Lower leg skin (tissue), 4 donors: Measurements from ENCODE around the gene MISP. TPM values are rescaled to one million over a fixed set of nuclear protein-coding genes. Genes with fewer than 3 reads are reported as not detected.
A peak's percentile ranks its signal among the peaks of the same experiment; 100 is the strongest.

Source experiments
- DNase-seq, 2 donors: peaks; one replicate each; pipeline ENCODE4 v3.0.0-alpha.2; 2019; ENCODE audit warnings: low spot score in 2 of 2
- H3K4me3 ChIP-seq: fragments of 200-600 bp; sonication (generic); 2 replicates; pipeline ENCODE4 v1.5.1; 2017; ENCODE audit warnings: mild to moderate bottlenecking, low read depth; ENCODE audit not compliant: poor library complexity, severe bottlenecking
- POLR2A ChIP-seq, 2 donors: fragments of 450-650 bp; IDR thresholded peaks; one replicate each; pipeline ENCODE4 v1.6.1; 2016 to 2017; ENCODE audit warnings: antibody characterized with exemption in 2 of 2, mild to moderate bottlenecking in 1 of 2, moderate library complexity in 1 of 2
- WGBS, 2 donors: methylation state at CpG; one replicate each; pipeline ENCODE4 v1.1.5; 2018; 5-methylcytosine and 5-hydroxymethylcytosine counted together
- intact Hi-C: fragments of 100-400 bp; cut with DNase I; formaldehyde crosslinking; loops from one replicate; pipeline ENCODE4 v1.15.0; 2023; ENCODE audit warnings: low total_unique reads
- total RNA-seq, 4 donors: library from RNA; depleted of rRNA; stranded (reverse); fragments of >200 nt; gene quantifications; one replicate each; pipeline ENCODE4 v1.1.0, GENCODE V29; 2016
- TF ChIP-seq, protein P1 (sequence below), 3 donors: fragments of 450-650 bp; IDR thresholded peaks; one replicate each; pipeline ENCODE4 v1.5.1; 2016; ENCODE audit warnings: antibody characterized with exemption in 3 of 3, mild to moderate bottlenecking in 3 of 3, moderate library complexity in 2 of 3

MISP gene
- total RNA-seq, 4 donors from 2014 or later, result 0.08 to 2.8 (median 0.92) TPM

DNA sequence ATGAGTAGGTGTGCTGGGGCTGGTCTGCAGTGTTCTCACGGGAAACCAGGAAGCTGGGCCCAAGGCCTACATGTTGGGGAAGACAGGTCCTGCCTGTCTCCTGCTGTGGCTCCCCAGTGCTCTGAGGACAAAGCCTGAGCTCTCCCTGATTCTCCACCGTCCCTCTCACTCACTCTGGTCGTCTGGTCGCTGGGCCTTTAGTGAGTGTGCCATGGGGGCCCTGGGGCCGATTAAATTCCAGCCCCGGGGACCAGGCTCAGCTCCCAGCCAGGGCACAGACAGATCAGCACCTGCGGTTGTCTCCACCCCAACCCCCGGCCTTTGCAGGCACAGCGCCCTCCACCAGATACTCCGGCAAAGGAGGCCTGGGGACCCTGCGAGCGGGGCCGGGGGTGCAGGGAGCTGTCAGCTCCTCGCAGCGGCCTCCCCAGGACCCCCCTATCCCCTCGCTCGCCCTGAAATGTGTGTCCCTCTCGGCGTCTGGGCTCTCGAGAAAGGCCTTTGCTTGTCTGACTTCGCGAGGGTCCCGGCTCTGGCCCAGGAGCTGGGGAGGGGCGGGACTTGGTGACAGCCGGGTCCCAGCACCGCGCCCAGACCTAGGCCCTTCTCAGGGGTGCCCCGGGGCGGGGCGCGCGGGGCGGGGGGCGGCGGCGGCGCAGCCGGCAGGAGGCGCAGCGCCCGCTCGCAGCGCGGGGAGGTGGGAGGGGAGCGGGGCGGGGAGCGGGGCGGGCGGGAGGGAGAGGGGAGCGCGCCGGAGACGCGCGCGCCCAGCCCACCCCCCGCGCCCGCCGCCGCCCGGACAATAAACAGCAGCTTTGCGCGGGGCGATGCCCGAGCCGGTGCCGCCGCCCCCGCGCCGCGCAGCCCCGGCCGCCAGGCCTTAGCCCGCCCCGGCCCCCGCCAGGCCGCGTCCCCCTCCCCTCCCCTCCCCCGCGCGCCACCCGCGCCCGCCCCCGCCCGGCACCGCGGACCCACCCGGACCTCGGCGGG is 42.5 kb upstream of the MISP start, which contains the start of gene PALM:
TSS of gene PALM (plus strand) at position 782 of the 990 bp plus-strand sequence. CDS start 212 bp downstream, outside the sequence.
- WGBS, 2 donors, result 15 to 34% methylated on average over 8 to 25 of the region's 93 CpGs
- TF ChIP-seq, protein P1, sequence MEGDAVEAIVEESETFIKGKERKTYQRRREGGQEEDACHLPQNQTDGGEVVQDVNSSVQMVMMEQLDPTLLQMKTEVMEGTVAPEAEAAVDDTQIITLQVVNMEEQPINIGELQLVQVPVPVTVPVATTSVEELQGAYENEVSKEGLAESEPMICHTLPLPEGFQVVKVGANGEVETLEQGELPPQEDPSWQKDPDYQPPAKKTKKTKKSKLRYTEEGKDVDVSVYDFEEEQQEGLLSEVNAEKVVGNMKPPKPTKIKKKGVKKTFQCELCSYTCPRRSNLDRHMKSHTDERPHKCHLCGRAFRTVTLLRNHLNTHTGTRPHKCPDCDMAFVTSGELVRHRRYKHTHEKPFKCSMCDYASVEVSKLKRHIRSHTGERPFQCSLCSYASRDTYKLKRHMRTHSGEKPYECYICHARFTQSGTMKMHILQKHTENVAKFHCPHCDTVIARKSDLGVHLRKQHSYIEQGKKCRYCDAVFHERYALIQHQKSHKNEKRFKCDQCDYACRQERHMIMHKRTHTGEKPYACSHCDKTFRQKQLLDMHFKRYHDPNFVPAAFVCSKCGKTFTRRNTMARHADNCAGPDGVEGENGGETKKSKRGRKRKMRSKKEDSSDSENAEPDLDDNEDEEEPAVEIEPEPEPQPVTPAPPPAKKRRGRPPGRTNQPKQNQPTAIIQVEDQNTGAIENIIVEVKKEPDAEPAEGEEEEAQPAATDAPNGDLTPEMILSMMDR (IDR thresholded peaks at IDR 0.05), result no peak
- TF ChIP-seq POLR2A (IDR thresholded peaks at IDR 0.05), result no peak
- intact Hi-C loops, result no loop called here
- peak within 1 kb of the TSS; percentile 46 for H3K4me3 ChIP-seq
- no peak for DNase-seq

DNA sequence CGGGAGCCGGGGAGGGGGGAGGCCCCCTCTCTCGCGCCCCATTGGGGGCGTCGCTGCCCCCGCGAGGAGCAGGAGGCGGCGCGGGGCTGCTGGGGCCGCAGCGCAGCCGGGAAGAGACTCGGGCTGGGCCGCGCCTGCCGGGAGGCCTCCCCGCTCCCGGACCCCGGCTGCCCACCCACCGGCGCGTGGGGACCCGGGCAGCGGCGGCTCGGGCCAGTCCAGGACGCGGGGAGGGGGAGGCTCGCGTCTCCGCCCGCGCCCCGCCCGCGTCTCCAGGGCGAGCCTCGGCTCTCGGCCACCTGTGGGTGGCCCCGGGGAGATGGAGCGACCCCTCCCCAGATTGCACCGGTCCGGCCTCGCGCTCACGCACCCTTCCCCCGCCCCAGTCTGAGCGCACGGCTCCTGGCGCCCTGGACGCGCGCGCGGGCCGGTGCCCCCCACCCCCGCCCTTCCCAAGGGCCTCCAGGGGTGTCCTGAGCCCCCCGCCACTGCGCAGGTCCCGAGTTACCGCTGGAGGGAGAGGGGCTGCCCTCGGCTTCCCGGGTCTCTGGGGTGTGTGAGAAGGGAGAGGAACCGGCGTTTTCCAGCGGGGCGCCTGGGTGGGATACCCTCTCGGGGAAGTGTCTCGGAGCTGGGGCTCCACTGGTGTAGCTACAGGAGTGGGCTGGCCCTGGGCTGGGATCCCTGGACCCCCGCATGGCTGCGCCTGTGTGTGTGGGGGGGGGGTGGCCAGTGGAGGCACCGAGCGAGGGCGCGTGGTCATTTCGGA is 41.5 kb upstream of the MISP start:
- H3K4me3 ChIP-seq, result peak overlapping the region; percentile 46
- intact Hi-C loops, result no loop called here
- WGBS, 2 donors, result 0 to 4% methylated on average over 2 to 37 of the region's 78 CpGs
- no peak for DNase-seq
- TF ChIP-seq, protein P1 (IDR thresholded peaks at IDR 0.05), result no peak
- no peak for TF ChIP-seq POLR2A (IDR thresholded peaks at IDR 0.05)

DNA sequence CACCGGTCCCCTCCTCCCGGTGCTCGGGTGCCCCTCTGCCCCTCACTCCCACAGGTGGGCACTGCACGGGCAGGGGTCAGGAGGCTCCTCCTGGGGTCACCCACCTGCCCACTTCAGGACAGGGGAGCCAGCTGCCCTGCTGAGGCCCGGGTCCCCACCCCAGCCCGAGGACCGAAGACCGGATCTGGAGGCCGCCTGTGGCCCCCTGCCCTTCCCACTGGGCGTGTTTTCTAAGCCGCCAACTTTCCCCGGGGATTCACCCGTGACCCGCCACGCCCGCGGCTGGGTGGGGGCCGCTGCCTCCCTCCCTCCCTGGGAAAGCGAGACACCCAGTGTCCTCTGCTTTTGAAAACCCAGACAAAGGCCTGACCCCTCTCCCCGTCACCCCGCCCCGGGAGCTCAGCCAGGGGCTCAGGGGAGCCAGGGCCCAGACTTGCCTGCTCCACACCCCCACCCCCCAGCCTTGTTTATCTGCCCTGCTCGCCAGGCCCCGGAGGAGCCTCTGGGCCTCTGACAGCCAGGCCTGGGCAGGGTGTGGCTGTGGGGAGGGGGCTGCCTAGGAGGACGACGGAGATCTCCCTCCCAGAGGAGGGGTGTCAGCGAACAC is 40.8 kb upstream of the MISP start:
- intact Hi-C loops, result no loop called here
- peak overlapping the region; percentile 46 for H3K4me3 ChIP-seq
- WGBS, 2 donors, result 4 to 11% methylated on average over 17 to 21 of the region's 27 CpGs
- DNase-seq, result peak; percentile 42 to 95
- TF ChIP-seq POLR2A (IDR thresholded peaks at IDR 0.05), result no peak
- TF ChIP-seq, protein P1 (IDR thresholded peaks at IDR 0.05), result no peak

DNA sequence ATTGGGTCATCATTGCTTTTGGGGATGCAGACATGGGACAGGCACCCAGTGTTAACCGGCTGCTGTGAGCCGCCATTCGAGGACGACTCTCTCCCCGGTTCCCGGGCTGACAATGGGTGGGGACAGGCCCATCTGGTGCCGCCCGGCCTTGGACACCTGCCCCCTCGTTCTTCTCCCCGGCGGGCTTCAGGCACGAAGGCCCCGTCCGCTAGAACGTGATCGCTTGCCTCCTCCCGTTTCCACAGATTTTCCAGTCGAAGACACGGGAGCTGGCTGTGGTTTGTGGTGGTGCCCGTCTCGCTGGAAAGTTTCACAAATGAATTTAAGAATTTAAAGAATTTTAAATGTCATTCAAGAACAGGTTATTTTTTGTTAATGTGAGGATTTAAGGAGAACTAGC is 40.1 kb upstream of the MISP start:
- peak in 1 of 2 donors; percentile 91 for DNase-seq
- intact Hi-C loops, result no loop called here
- no peak overlapping the region for H3K4me3 ChIP-seq
- TF ChIP-seq POLR2A (IDR thresholded peaks at IDR 0.05), result no peak
- TF ChIP-seq, protein P1 (IDR thresholded peaks at IDR 0.05), result no peak
- WGBS, 2 donors, result 31 to 34% methylated on average over 21 of the region's 21 CpGs

DNA sequence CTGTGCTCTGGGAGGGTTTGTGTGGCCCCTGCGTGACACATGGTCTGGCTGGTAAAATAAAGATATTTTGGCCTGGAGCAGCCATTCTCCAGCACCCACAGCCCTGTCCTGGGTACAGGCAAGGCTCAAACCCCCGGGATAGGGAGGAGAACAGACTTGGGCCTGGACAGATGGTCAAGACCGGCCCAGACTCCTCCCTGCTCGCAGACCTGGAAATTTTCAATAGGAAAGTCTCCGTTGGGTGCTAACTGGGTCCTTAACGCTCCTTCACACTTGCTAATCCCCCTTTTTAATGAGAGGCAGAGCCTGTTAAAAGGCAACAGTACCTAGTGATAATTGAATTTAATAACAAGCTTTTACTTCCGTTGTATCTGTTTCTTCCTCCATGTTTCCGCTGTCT is 39.7 kb upstream of the MISP start:
- 69 to 71% methylated on average over 8 of the region's 8 CpGs for WGBS, 2 donors
- TF ChIP-seq POLR2A (IDR thresholded peaks at IDR 0.05), result no peak
- intact Hi-C loops, result no loop called here
- DNase-seq, result no peak
- no peak overlapping the region for H3K4me3 ChIP-seq
